GM21528 (cell line): ENCODE data around the gene SLC30A5.
A peak's percentile ranks its signal among the peaks of the same experiment; 100 is the strongest.
"Not testable (repeated sequence)": the region's sequence is repeated elsewhere in the genome, so short reads cannot be mapped to it uniquely, and the experiment has no call there.

ENCODE experiments used
- ATAC-seq: cut with Tn5 transposase; IDR thresholded peaks from one replicate; pipeline ENCODE4 v1.9.1; 2021; ENCODE audit warnings: mild to moderate bottlenecking, moderate library complexity; ENCODE audit not compliant: unreplicated experiment, low FRiP score

The SLC30A5 gene

GRCh38 chr5:69093771-69094482 lies at the start of gene SLC30A5:
SLC30A5 (plus strand) TSS chr5:69094014; CDS start chr5:69094256, 242 bp downstream.
- ATAC-seq, result peak; percentile 98

DNA sequence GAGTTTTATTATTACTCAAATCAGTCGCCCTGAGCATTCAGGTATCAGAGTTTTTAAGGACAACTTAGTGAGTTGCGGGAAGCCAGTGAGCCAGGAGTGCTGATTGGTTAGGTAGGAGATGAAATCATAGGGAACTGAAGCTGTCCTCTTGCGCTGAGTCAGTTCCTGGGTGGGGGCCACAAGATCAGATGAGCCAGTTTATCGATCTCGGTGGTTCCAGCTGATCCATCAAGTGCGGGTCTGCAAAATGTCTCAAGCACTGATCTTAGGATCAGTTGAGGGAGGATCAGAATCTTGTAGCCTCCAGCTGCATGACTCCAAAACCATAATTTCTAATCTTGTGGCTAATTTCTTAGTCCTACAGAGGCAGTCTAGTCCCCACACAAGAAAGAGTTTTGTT lies 48.6 kb upstream of the SLC30A5 start:
- ATAC-seq, result not testable (repeated sequence)

DNA sequence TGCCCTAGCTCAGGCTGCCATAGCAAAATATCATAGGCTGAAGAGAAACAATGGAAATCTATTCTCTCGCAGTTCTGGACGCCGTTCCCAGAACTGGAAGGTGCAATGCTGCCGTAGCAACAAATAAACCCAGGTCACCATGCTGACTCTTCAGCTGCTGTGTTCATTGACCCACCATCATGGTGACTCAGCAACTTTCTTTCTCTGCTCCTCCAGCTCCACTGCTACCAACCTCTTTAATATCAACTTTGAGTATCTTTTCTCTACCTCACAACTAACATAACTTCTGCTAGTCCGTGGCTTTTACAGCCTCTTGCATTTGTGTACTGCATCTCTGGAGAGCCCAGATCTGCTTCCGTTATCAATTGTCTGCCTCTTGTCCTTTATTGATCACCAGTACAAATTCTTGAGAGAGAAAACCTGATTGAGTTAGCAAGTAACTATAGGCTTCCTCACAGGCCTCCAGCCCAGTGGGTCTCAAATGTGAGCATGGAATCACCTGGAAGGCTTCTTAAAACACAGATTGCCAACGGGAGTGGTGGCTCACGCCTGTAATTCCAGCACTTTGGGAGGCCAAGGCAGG lies 47.3 kb upstream of the SLC30A5 start:
- no peak for ATAC-seq

GRCh38 chr5:69048230-69048629 lies 45.6 kb upstream of the SLC30A5 start:
- no peak for ATAC-seq

- ATAC-seq, result no peak
These were observed 44.7 kb upstream of the SLC30A5 start for GRCh38 chr5:69049151-69049550.

DNA sequence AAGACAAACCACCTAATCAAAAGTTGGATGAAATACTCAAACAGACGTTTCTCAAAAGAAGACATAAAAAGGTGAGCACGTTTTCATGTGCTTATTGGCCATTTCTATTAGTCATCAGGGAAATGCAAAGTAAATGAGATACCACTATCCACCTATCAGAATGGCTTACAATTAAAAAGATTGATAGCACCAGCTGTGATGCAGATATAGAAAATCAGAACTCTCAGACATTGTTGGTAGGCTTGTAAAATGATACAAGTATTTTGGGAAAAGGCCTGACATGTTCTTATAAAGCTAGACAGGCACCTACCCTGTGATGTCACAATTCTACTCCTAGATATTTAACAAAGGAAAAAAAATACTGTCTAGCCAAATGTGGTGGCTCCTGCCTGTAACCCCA lies 44.0 kb upstream of the SLC30A5 start:
- no peak for ATAC-seq

GRCh38 chr5:69050214-69050613 lies 43.6 kb upstream of the SLC30A5 start:
- no peak for ATAC-seq

DNA sequence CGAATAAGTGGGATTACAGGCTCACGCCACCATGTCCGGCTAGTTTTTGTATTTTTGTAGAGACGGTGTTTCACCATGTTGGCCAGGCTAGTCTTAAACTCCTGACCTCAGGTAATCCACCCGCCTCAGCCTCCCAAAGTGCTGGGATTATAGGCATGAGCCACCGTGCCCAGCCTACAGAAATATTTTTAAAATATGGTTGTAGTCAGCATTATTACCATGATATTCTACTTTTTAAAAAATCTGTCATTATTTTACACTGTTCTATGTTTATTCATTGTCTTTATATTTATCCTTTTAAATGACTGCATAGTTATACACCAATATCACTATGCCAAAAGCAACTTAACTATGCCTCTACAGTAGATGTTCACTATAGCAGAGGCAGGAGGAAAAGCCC lies 41.6 kb upstream of the SLC30A5 start:
- no peak for ATAC-seq

- ATAC-seq, result no peak
These were observed 18.9 kb upstream of the SLC30A5 start for GRCh38 chr5:69074664-69075521.

DNA sequence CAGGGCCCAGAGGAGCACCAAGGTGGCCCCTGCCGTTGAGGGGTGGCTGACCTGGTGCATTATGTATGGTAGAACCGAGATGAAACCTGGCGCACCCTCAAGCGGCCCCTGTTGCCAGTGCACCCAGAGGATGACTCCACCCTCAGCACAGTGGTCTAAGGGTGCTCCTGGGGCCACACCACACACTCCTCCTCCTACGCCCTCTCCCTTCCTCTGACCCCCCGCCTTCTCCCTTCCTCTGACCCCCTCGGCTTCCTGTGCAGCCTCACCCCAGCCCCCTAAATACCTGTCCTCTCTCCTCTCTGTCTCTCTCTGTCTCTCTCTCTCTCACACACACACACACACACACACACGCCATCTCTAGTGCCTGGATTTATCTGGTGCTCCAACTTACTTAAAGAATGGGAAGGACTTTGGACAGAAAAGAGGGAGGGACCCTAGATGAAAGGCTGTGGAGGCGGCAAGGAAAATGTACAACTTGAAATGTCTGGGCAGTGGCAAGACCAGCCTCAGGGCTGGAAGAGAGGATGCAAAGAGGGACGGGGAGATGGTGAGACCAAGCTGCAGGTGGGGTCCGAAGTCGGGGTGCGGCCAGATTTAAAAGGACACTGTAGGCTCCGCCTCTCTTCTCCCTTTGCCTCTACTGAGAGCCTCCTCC lies 18.2 kb upstream of the SLC30A5 start:
- ATAC-seq, result no peak

DNA sequence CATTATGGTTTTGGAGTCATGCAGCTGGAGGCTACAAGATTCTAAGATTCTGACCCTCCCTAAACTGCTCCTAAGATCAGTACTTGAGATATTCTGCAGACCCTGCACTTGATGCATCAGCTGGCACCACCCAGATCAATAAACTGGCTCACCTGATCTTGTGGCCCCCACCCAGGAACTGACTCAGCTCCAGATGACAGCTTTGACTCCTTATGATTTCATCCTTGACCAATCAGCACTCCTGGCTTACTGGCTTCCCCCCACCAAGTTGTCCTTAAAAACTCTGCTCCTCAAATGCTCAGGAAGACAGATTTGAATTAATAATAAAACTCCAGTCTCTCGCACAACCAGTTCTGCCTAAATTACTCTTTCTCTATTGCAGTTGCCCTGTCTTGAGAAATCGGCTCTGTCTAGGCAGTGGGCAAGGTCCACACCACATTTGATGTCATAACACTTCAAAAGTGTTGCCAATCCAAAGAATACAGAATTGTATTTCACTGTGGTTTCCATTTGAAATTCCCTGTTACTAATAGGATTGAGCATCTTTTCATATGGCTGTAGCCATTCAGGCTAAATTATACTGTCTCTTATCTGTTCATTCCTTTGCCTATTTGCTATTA lies 14.8 kb upstream of the SLC30A5 start:
- no peak for ATAC-seq

- no peak for ATAC-seq
These were observed 14.3 kb upstream of the SLC30A5 start for GRCh38 chr5:69079556-69079955.

DNA sequence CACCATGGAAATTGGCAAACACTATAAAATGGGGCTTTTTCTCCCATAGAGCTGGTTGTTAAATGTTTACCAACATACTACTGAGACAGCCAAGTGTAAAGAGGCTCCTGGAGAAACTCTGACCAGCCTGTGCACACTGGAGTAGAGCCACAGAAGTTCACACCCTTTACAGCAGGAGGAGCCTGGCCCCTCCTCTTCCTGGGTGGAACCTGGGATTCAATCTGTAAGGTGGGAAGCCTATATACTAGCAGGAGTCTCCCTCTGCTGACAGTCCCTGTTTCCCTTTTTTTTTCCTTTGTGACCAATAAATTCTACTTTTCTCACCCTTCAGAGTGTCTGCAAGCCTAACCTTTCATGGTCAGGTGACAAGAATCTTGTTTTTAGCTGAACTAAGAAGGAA lies 10.4 kb upstream of the SLC30A5 start:
- ATAC-seq, result no peak

- no peak for ATAC-seq
These were observed 9.6 kb upstream of the SLC30A5 start for GRCh38 chr5:69084195-69084594.

- ATAC-seq, result no peak
These were observed 8.9 kb upstream of the SLC30A5 start for GRCh38 chr5:69084903-69085302.

DNA sequence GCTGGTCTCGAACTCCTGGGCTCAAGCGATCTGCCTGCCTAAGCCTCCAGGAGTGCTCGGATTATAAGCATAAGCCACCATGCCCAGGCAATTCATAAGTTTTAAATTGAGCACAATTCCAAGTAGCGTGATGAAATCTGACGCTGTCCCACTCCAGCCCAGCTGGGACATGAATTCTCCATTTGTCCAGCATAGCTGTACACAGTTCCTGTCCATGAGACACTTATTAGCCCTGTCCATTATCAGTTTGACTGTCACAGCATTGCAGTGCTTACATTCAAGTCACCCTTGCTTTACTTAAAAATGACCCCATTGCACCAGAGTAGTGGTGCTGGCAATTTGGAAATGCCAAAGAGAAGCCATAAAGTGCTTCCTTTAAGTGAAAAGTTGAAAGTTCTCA lies 7.6 kb upstream of the SLC30A5 start:
- no peak for ATAC-seq

DNA sequence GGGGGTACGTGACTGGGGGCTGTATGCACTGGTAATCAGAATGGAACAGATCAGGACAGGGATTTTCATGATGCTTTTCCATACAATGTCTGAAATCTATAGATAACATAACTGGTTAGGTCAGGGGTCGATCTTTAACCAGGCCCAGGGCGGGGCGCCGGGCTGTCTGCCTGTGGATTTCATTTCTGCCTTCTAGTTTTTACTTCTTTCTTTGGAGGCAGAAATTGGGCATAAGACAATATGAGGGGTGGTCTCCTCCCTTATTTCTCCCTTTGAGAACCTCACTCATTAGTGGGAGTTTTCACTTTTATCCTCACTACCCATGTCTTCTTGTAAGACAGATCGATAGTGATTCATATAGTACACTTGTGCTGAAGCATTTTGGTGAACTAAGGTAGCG lies 5.8 kb upstream of the SLC30A5 start:
- not testable (repeated sequence) for ATAC-seq

GRCh38 chr5:69090158-69090557 lies 3.7 kb upstream of the SLC30A5 start:
- ATAC-seq, result no peak

DNA sequence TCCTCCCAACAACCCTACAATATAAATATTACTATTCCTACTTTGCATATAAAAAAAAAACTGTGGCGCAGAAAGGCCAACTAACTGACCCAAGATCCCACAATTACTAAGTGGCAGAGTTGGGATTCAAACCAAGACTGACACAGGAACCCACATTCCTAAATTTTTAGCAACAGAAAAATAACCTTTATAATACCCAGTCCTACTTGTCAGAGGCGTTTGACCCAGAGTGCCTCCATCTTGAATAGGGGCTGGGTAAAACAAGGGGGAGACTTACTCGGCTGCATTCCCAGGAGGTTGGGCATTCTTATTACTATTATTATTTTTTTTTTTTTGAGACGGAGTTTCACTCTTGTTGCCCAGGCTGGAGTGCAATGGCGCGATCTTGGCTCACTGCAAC lies 2.0 kb upstream of the SLC30A5 start:
- ATAC-seq, result no peak

- no peak for ATAC-seq
These were observed 845 bp upstream of the SLC30A5 start for GRCh38 chr5:69092969-69093368.

DNA sequence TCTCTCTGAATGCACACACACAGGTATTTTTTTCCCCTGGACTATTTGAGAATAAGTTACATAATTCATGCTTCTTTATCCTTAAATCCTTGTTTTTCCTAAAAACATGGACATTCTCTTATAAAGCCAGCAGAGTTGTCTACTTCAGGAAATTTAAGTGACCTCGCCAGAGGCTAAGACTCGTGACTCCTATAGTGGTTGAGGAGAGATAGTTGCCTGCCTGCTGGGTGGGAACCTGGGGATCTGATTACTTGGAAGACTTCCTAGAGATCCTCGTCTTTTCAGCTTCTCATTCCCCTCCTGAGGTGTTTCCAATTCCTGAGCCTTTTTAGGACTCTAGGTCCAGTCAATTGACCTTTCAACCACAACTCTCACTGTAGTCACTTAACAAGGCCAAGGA lies 5.5 kb downstream of the SLC30A5 start:
- ATAC-seq, result no peak
